ENCODE results near the gene MEF2D.

GRCh38 chr1:156497743-156498431 lies 2.7 kb downstream of the MEF2D start:
- TF ChIP-seq, protein P1, sequence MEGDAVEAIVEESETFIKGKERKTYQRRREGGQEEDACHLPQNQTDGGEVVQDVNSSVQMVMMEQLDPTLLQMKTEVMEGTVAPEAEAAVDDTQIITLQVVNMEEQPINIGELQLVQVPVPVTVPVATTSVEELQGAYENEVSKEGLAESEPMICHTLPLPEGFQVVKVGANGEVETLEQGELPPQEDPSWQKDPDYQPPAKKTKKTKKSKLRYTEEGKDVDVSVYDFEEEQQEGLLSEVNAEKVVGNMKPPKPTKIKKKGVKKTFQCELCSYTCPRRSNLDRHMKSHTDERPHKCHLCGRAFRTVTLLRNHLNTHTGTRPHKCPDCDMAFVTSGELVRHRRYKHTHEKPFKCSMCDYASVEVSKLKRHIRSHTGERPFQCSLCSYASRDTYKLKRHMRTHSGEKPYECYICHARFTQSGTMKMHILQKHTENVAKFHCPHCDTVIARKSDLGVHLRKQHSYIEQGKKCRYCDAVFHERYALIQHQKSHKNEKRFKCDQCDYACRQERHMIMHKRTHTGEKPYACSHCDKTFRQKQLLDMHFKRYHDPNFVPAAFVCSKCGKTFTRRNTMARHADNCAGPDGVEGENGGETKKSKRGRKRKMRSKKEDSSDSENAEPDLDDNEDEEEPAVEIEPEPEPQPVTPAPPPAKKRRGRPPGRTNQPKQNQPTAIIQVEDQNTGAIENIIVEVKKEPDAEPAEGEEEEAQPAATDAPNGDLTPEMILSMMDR (IDR thresholded peaks at IDR 0.05): no peak
- no peak for TF ChIP-seq POLR2A (IDR thresholded peaks at IDR 0.05)

Data from testis (tissue), 2 donors.